HepG2 (cell line): ENCODE measurements around the gene PC. TPM values are rescaled to one million over a fixed set of nuclear protein-coding genes. Genes with fewer than 3 reads are reported as not detected.

Experiments
- FOXP1 ChIP-seq, 2 experiments: fragments of 450-650 bp in 1 of 2; IDR thresholded peaks; 2 replicates each; pipeline ENCODE4 v1.6.1; 2017 to 2018; ENCODE audit warnings: antibody characterized with exemption in 1 of 2
- HOMEZ ChIP-seq: IDR thresholded peaks from 2 replicates; pipeline ENCODE4 v1.6.1; 2016; ENCODE audit warnings: low read depth
- JDP2 ChIP-seq: sonication (generic); formaldehyde crosslinking; IDR thresholded peaks from 2 replicates; pipeline ENCODE4 v1.8.1; 2022; ENCODE audit warnings: missing genetic modification reagents, borderline replicate concordance
- KMT2A ChIP-seq: sonication (generic); formaldehyde crosslinking; IDR thresholded peaks from 2 replicates; pipeline ENCODE4 v1.4.0; 2020; ENCODE audit warnings: missing genetic modification reagents
- MAFG ChIP-seq: sonication (generic); formaldehyde crosslinking; IDR thresholded peaks from 2 replicates; pipeline ENCODE4 v1.5.1; 2020; ENCODE audit warnings: mild to moderate bottlenecking, missing genetic modification reagents
- MLXIP ChIP-seq: sonication (generic); formaldehyde crosslinking; IDR thresholded peaks from 2 replicates; pipeline ENCODE4 v1.9.0; 2021; ENCODE audit warnings: missing genetic modification reagents, borderline replicate concordance
- MYPOP ChIP-seq: sonication (generic); formaldehyde crosslinking; IDR thresholded peaks from 2 replicates; pipeline ENCODE4 v1.8.1; 2023; ENCODE audit warnings: mild to moderate bottlenecking, moderate library complexity, missing genetic modification reagents
- NRL ChIP-seq: sonication (generic); formaldehyde crosslinking; IDR thresholded peaks from 2 replicates; pipeline ENCODE4 v1.5.0; 2020; ENCODE audit warnings: missing genetic modification reagents, mild to moderate bottlenecking, moderate library complexity, borderline replicate concordance
- PHF8 ChIP-seq: sonication (generic); formaldehyde crosslinking; IDR thresholded peaks from 2 replicates; pipeline ENCODE4 v1.5.0; 2020; ENCODE audit warnings: missing genetic modification reagents
- RBM39 ChIP-seq: fragments of 200-400 bp; formaldehyde crosslinking; IDR thresholded peaks from one replicate; pipeline ENCODE4 v1.6.1; 2018; ENCODE audit warnings: antibody characterized with exemption, mild to moderate bottlenecking, low read depth, low read length; ENCODE audit not compliant: poor library complexity, severe bottlenecking
- SALL2 ChIP-seq: sonication (generic); formaldehyde crosslinking; IDR thresholded peaks from 2 replicates; pipeline ENCODE4 v1.8.1; 2023; ENCODE audit warnings: mild to moderate bottlenecking, missing genetic modification reagents, inconsistent platforms
- SIX4 ChIP-seq: sonication (generic); formaldehyde crosslinking; IDR thresholded peaks from 2 replicates; pipeline ENCODE4 v1.4.0; 2020; ENCODE audit warnings: missing genetic modification reagents
- TBX2 ChIP-seq: sonication (generic); formaldehyde crosslinking; IDR thresholded peaks from 2 replicates; pipeline ENCODE4 v1.5.0; 2020; ENCODE audit warnings: missing genetic modification reagents, mild to moderate bottlenecking, borderline replicate concordance
- TP53 ChIP-seq: sonication (generic); formaldehyde crosslinking; conservative IDR thresholded peaks from 2 replicates; pipeline ENCODE4 v1.4.0; 2020; ENCODE audit warnings: missing genetic modification reagents
- ZFP91 ChIP-seq: sonication (generic); formaldehyde crosslinking; IDR thresholded peaks from 2 replicates; pipeline ENCODE4 v1.9.0; 2022; ENCODE audit warnings: missing genetic modification reagents, mild to moderate bottlenecking, borderline replicate concordance
- ZNF275 ChIP-seq: sonication (generic); formaldehyde crosslinking; IDR thresholded peaks from 2 replicates; pipeline ENCODE4 v1.8.0; 2022; ENCODE audit warnings: missing genetic modification reagents, mild to moderate bottlenecking, inconsistent platforms, borderline replicate concordance
- ZNF337 ChIP-seq: sonication (generic); formaldehyde crosslinking; IDR thresholded peaks from 2 replicates; pipeline ENCODE4 v1.5.1; 2020; ENCODE audit warnings: missing genetic modification reagents, low read depth, mild to moderate bottlenecking, borderline replicate concordance
- ZNF513 ChIP-seq: sonication (generic); formaldehyde crosslinking; conservative IDR thresholded peaks from 2 replicates; pipeline ENCODE4 v1.5.0; 2020; ENCODE audit warnings: missing genetic modification reagents
- ZNF781 ChIP-seq: sonication (generic); formaldehyde crosslinking; IDR thresholded peaks from 2 replicates; pipeline ENCODE4 v1.5.1; 2020; ENCODE audit warnings: borderline replicate concordance, mild to moderate bottlenecking, missing genetic modification reagents; ENCODE audit errors: not compliant biosample characterization
- polyA plus RNA-seq, 8 experiments: library from polyadenylated mRNA; depleted of rRNA in 3 of 8; stranded (reverse) in 7 of 8; unstranded in 1 of 8; fragments of >200 nt; fragmentation: Illumina TruSeq in 4 of 8; extraction: Trizol in 4 of 8; gene quantifications; 2 replicates each; pipeline versions ENCODE4 v1.2.1 to v1.2.3, GENCODE V29; 2011 to 2016; ENCODE audit warnings: low read depth in 4 of 8, missing spikeins in 1 of 8, mixed read lengths in 1 of 8; ENCODE audit not compliant: insufficient read depth in 1 of 8
- total RNA-seq, 5 experiments: library from RNA; depleted of rRNA; stranded (reverse); fragments of >200 nt; fragmentation: Illumina TruSeq; extraction: Trizol; gene quantifications; 2 replicates each; pipeline ENCODE4 v1.2.3, GENCODE V29; 2016; ENCODE audit warnings: low read depth in 1 of 5

PC gene
- total and polyA plus RNA-seq, 2 of the 13 experiments (the other 11 are each of a cell fraction or from before 2014, with no cell fraction given), result 29.0 to 39.0 TPM

GRCh38 chr11:66901964-66902390, 56.2 kb downstream of the PC start (continued):
- TF ChIP-seq NRL (no peak), ZNF513 (no peak), MYPOP (CRISPR knock-in tag) (peak; percentile 50; the same call in 1 of the 2 replicates), SALL2 (CRISPR knock-in tag) (peak; percentile 35; the same call in 1 of the 2 replicates), MLXIP (CRISPR knock-in tag) (no peak), MAFG (no peak), SIX4 (CRISPR knock-in tag) (peak; percentile 85), JDP2 (CRISPR knock-in tag) (no peak), ZNF781 (CRISPR knock-in tag) (no peak), RBM39 (no peak), HOMEZ (peak; percentile 85), KMT2A (CRISPR knock-in tag) (peak; percentile 38), FOXP1 (IDR thresholded peaks at IDR 0.05) (peak; percentile 59; the same call in 1 of the 2 replicates), FOXP1 (CRISPR knock-in tag; IDR thresholded peaks at IDR 0.05) (peak; percentile 95), TBX2 (CRISPR knock-in tag) (peak; percentile 79), ZNF275 (no peak), ZFP91 (peak; percentile 62; the same call in 1 of the 2 replicates), ZNF337 (no peak), TP53 (CRISPR knock-in tag) (peak; percentile 77; the same call in 1 of the 2 replicates), PHF8 (CRISPR knock-in tag) (peak; percentile 37; the same call in 1 of the 2 replicates)
